Activated gamma-delta T cell treated with Interleukin-2 at 50 U/mL for 16 hours (primary cell): ENCODE measurements around the gene ATCAY.
A peak's percentile ranks its signal among the peaks of the same experiment; 100 is the strongest.

Source experiments
- DNase-seq: peaks from one replicate; pipeline ENCODE4 v3.0.0-alpha.2; 2020

The ATCAY gene, protein sequence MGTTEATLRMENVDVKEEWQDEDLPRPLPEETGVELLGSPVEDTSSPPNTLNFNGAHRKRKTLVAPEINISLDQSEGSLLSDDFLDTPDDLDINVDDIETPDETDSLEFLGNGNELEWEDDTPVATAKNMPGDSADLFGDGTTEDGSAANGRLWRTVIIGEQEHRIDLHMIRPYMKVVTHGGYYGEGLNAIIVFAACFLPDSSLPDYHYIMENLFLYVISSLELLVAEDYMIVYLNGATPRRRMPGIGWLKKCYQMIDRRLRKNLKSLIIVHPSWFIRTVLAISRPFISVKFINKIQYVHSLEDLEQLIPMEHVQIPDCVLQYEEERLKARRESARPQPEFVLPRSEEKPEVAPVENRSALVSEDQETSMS

DNA sequence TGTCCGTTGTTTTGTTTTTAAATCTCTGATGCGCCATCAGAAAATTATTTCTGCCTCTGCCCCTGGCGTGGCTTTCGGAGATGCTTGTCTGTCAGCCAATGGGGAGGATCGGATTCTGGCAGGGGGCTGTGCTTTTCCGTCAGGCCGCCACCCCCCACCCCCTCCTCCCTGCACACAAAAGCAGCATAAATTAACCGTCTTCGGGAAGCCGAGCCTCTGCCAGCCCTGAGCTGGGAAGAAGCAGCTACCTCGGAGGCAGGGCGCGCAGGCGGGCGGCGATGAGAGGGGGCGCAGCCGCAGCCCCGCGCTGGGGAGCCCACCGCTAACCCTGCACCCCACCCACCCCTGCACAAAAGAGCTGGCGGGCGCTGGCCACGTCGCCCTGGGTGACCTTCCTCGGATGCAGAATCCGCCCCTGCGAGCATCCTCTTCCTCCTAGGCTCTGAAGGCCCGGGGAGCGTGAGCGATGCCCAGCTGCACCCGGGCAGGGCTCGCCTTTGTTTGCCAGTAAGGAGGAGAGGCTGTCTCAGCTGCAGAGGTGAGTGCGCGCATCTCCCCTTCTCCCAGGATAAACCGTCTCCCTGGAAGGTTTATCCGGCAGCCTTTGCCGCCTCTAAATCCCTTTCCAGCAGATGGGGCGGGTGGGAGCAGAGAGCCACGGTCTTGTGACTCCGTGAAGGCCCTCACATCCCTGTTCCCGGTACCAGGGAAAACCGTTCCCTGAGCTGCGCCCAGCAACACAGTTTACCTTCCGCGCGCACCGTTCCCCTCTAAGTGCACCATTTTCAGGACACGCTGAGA lies at the start of gene ATCAY:
ATCAY (plus strand) TSS at position 215 of the 801 bp plus-strand sequence. CDS start 5,083 bp downstream, outside the sequence.
- no peak for DNase-seq

DNA sequence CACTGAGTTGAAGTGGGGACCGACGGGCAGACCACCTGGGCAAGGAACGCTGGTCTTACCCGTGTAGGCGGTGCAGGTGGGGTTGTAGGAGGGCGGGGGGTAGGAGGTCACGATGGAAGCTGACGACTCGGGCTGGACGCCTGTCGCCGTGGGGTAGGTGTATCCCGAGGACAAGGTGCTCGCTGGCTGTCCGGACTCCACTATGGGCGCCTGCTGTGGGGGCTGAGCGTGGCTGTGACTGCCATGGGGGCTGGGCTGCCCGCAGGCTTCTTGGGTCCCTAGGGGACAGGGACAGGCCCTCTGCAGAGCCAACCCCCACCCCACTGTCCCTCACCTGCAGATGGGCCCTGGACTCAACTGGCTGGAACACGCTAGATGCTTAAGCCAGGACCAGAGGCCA lies 48.9 kb upstream of the ATCAY start:
- no peak for DNase-seq

DNA sequence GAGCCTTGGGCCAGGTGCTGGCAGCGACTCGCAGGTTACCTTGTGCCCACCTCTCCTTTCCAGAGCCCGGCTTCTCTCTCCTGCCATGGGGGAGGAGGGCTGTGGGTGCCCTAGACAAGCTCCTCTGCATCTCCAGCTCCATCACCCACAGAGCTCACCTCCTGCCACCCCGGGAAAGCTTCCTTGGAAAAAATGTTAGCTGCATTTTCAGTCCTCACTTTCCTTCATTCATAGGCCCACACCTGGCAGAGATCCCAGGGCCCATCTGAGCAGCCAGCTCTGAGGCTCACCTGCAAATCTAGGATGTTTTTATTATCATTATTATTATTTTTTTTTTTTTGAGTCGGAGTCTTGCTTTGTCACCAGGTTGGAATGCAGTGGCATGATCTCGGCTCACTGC lies 48.5 kb upstream of the ATCAY start:
- DNase-seq, result no peak

DNA sequence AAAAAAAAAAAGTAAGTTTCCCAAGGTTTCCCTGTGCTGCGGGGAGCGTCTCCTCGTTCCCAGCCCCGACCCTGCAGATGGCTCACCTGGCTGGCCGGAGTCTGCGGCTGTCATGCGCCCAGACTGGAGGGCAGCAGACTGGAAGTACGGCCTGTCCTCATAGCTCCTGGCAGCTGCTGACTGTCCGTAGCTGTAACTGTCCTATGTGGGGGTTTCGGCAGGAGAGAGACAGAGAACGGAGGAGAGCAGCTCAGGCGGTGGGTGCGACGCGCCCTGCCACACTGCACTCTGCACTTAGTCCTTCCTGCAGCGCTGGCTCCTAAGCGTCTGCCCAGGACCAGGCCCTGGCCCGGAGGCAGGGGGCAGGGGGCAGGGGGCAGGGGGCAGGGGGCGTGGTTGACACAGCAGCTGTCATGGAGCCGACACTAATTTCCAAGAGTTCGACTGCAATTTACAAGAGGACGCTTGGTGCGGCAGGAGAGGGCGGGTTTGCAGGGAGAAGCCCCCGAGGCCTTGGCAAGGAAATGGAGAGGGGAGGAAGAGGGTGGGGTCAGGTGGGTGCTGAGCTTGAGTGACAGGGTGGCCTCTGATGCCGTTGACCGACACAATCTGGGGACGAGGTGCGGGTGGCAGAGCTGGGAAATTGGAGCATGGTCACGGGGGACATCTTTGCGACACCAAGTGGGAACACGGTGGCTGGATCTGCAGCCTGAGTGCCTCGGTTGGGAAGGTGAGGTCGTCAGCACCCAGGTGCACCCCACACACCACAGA lies 46.7 kb upstream of the ATCAY start:
- no peak for DNase-seq

DNA sequence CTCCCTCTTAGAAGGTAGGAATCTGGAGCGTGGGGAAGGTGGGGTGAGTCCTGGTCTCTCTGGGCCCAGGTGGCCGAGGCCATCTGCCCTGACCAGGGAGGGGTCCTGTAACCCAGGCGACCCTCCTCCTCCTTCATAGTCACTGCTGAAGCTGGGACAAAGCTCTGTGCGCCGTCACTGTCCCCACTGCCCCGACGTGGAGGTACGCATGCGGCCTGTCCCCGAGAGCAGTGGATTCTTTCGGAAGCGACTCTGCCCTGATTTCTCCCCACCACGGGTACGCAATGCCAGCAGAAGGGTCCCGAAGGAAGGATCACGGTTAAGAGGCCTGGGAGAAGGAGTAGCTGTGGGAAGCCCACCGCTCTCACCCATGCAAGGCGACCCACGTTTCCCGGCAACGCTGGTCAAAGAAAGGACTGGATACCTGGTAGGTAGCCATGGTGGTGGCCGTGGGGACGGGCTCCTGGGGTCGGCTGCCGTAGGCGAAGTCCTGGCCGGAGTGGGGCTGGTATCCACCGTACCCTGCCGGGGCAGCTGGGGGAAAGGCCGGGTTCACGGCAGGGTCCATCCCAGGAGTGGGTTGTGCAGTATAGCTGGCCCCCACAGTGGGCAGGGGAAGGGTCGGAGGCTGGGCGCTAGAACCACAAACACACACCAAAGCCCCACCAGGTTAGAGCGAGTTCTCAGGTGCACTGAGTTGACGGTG lies 46.0 kb upstream of the ATCAY start:
- DNase-seq, result no peak

DNA sequence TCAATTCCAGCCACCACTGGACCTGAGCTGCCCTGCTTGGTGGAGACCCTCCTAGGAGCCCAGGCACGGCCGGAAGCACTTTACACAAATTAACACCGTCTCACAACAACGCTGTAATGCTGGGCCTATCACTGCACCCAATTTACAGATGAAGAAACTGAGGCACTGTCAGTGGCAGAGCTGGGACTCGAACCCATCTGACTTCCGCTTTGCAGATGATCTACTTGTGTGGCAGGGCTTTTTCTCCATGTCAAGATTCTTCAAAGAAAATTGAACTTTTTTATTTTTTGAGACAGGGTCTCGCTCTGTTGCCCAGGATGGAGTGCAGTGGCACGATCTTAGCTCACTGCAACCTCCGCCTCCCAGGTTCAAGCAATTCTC lies 45.4 kb upstream of the ATCAY start:
- no peak for DNase-seq

DNA sequence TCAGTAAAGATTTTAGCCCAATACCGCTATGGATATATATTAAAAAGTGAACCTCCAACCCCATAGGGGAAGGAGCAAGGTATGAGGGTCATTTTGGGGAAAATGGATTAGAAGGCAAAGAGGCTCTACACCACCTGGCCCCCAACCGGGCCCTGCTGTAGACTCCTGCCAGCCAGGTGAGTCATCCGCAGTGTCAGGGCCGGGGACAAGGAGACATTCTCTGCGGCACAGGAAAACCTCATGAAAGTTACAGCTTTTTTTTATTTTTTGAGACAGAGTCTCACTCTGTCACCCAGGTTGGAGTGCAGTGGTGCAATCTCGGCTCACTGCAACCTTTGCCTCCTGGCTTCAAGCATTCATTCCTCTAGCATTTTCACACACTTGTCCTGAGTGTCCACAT lies 43.6 kb upstream of the ATCAY start:
- DNase-seq, result peak; percentile 14

DNA sequence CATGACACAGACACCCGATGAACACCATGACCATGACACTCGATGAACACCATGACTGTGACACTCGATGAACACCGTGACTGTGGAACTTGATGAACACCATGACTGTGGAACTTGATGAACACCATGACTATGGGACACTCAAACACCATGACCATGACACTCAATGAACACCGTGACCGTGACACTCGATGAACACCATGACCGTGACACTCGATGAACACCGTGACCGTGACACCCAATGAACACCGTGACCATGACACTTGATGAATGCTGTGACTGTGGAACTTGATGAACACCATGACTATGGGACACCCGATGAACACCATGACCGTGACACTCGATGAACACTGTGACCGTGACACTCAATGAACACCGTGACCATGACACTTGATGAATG lies 43.2 kb upstream of the ATCAY start:
- no peak for DNase-seq

DNA sequence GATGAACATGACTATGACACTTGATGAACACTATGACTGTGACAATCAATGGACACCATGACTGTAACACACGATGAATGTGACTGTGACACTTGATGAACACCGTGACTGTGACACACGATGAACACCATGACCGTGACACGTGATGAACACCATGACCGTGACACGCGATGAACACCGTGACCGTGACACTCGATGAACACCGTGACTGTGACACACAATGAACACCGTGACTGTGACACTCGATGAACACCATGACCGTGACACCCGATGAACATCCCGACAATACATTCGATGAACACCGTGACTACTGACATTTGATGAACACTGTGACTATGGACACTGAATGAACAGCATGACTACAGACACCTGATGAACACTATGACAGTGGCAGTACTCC lies 42.6 kb upstream of the ATCAY start:
- DNase-seq, result no peak

DNA sequence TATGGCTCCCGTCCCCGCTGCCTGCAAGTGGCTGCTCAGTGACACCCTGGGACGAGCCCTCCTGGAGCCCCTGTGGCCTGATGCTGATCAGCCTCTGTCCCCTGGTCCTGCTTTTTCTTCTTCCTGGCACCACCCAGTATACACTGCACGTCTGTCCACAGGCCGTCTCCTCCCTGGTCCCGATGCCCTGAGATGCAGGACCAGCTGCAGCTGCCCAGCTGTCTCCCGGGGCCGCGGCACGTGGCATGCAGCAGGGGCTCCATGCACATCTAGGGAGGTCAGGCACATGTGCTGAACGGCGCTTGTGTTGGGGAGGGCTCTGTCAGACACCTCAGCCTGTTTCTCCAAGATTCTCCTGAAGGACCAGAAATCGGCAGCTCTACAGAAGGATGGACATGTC lies 41.8 kb upstream of the ATCAY start:
- no peak for DNase-seq

DNA sequence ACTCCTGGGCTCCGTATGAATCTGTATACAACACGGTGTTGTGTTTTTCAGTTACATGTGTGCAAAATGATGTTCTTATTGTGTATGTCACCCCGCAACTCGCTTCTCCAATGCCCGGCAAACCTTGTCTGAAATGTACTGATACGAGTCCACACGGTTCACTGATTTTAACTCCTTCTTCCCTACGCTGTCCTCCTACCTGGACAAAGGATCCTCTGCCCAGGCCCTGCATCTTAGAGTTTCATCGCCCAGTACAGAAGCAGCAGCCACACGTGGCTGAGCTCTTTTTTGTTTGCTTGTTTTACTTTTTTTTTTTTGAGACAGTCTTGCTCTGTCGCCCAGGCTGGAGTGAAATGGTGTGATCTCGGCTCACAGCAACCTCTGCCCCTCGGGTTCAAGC lies 40.5 kb upstream of the ATCAY start:
- no peak for DNase-seq

DNA sequence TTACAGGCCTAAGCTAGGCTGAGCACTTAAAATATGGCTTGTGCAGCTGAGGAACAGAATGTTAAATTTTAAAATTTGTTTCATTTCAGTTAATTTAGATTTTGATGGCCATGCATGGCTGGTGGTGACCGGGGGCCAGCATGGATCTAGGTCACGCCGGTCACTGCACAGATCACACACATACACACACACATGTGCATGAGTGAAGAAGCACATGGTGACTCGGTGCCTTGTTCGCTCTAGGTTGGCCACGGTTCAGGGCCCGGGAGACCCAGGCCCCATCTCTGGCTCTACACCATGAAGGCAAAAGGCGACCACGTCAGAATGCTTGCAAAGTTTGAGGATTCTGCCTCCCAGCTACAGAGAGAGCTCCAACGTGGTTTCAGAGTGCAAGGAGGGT lies 39.7 kb upstream of the ATCAY start:
- DNase-seq, result no peak

DNA sequence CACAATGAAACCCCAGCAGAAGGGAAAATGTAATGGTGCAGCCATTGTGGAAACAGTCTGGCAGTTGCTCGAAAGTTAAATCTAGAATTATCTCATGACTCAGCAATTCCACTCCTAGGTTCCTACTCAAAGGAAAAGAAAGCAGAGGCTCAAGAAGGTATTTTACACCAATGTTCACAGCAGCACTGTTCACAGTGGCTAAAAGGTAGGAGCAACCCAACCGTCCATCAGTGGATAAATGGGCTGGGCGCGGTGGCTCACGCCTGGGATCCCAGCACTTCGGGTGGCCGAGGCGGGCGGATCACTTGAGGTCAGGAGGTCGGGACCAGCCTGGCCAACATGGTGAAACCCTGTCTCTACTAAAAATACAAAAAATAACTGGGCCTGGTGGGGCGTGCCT lies 37.5 kb upstream of the ATCAY start:
- DNase-seq, result no peak

DNA sequence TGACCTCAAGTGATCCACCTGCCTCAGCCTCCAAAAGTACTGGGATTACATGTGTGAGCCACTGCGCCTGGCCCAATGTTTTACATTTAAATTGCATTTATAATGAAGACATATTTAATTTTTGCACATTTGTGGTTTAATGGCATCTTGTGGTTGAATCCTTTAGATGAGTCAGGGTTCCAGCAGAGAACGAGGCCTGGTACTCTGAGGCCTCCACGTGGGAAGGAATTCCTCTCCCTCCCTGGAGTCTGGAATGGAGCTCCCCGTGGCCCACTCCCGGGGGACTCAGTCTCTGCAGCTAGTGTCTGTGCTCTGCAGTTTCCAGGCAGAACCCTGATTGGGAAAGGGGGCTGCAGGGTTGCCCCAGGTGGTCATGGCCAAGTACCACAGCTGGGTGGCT lies 35.9 kb upstream of the ATCAY start:
- DNase-seq, result no peak

DNA sequence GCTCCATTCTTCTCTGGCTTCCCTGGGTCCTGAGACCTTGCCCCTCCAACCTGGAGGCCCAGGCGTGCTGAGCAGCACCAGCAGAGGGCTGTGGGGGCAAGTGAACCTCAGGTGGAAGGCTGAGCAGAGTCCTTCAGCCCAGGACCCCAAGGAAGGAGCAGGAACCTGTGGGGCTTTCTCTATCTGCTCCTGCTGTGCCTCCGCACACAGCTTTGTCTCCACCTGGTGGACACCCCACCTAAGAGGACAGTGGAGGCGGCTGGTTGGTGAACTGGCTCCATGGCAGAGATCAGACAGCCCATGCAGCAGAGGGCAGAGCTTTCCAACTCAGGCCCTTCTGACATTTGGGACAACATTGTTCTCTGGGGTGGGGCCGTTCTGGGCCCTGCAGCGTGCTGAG lies 31.4 kb upstream of the ATCAY start:
- peak; percentile 58 for DNase-seq

DNA sequence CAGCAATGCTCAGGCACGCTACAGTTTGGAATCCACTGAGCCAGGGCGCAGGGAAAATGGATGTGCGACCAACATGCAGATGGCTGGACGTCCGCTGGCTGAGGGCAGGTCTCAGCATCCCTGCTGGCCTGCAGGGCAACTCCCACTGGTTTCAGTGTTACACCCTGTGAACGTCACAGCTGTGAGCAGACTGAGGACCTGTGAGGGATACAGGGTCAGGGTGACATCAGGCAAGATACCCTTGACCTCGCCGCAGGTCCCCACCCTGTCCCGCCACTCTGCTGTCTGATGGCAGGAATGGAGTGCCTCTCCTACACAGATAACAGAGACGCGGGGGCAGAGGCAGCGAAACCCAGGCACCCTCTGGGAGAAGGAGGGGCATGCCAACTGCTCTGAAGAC lies 30.7 kb upstream of the ATCAY start:
- no peak for DNase-seq

DNA sequence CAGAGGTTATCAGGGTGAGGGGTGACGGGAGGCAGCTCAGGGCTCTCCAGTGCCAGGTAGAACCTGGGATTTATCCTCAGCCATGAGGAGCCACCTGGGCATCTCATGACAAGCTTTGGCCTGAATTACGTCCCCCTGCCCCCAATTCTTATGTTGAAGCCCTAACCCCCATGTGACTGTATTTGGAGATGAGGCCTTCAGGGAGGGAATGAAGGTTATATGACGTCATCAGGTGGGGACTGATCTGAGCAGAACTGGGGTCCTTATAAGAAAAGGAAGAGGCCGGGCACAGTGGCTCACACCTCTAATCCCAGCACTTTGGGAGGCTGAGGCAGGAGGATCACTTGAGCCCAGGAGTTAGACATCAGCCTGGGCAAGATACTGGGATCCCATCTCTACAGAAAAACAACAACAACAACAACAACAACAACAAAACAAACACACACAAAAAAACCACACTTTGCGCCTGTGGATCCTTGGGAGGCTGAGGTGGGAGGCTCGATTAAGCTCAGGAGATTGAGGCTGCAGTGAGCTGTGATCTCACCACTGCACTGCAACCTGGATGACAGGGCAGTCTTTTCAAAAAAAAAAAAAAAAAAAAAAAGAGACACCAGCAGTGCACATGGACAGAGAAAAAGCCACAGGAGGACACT lies 30.0 kb upstream of the ATCAY start:
- no peak for DNase-seq

DNA sequence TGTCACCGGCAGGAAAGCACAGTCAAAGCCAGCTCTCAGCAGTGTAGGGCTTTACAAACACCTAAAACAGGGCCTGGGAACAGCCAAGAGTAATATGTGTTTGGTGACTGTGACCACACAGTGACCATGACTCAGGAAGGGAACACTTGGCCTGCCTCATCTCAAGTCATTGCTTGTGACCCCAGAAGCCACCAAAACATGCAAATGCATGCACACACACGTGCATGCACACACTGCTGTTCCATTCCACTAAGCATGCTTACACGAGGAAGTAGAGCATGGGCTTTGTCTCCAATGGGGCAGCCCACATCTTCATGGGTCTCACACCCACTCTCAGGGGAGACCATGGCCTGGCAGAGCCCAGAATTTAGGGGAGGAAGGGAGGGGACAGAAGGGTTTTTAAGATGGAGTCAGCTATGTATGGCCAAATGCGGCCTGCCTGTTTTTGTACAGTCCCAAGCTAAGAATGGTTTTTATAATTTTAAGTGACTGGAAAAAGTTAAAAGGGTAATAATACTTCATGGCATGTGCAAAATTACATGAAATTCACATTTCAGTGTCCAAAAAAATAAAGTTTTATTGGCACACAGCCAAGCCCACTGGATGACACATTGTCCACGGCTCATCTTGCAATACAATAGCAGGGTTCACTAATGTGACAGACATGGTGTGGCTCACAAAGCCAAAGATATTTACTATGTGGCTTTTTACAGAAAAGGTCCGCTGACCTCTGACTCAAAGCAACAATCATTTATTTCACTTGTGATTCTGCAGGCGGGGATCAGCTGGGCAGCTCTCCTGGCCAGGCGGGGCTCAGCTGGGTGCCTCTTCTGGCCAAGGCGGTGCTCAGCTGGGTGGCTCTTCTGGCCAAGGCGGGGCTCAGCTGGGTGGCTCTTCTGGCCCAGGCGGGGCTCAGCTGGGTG lies 29.0 kb upstream of the ATCAY start:
- DNase-seq, result no peak

DNA sequence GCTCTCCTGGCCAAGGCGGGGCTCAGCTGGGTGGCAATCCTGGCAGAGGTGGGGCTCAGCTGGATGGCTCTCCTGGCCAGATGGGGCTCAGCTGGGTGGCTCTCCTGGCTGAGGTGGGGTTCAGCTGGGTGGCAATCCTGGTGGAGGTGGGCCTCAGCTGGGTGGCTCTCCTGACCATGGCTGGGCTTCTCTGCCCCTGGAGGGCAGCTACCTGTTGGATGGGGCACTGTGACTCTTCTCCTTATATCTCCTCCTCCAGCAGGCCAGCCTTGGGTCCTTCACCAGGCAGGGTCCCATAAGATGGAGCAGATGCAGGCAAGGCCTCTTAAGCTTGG lies 28.3 kb upstream of the ATCAY start:
- DNase-seq, result no peak

DNA sequence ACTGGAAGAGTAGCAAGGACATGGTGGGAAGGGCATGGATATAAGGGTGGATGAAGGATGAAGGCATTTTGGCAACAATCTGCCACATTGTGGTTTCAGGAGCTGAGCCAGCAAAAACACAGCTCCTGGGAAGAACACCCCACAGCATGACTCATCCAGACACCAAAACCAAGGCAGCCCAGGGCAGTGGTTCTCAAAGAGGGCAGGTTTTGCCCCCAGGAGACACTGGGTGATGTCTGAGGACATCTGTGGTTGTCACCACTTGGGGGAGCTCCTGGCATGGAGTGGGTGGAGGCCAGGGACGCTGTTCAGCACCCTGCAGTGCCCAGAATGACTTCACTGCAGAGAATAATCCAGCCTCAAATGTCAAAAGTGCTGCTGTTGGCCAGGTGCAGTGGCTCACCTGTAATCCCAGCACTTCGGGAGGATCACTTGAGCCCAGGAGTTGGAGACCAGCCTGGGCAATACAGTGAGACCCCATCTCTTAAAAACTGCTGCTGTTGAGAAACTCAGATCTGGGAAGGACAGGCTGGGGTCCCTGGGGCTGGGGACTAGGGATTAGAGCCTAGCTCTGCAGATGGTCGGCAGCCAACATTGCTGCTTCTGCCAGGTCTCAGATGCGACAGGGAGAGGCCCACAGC lies 27.8 kb upstream of the ATCAY start:
- DNase-seq, result peak; percentile 58

DNA sequence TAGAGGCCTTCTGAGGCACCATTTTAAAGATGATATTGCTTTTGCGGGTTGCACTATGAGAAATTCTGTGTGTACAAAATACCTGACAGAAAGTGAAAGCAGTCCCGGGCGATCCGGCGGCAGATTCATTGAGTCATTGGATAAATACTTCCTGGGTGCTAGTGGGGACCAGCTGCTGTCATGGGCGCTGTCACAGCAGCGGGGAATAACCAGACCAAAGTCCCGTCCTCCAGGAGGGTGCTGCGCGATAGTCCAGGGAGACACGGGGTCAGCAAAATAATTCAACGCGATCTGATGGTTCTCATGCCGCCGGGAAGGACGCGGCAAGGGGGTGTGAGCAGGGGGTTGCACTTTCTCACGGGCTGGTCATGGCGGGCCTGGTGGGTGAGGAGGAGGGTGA lies 25.2 kb upstream of the ATCAY start:
- no peak for DNase-seq
